CD14-positive monocyte (primary cell): ENCODE measurements around the gene HSPG2. TPM values are rescaled to one million over a fixed set of nuclear protein-coding genes. Genes with fewer than 3 reads are reported as not detected.
A peak's percentile ranks its signal among the peaks of the same experiment; 100 is the strongest.

Source experiments
- DNase-seq, 3 donors: peaks; one replicate each; pipeline ENCODE4 v3.0.0-alpha.2; 2011 to 2022
- H2AFZ ChIP-seq: 2 replicates; pipeline ENCODE4 v1.6.0; 2012; ENCODE audit warnings: mild to moderate bottlenecking, low read depth, low read length, inconsistent platforms; ENCODE audit not compliant: insufficient read depth, poor library complexity, severe bottlenecking
- H3K27ac ChIP-seq, 2 donors: 1 replicate in 1 of 2; 2 replicates in 1 of 2; pipeline ENCODE4 v1.5.1; 2012 to 2013; ENCODE audit warnings: low read length in 2 of 2, control low read depth in 1 of 2, inconsistent platforms in 1 of 2, low read depth in 1 of 2, mild to moderate bottlenecking in 1 of 2
- H3K27me3 ChIP-seq, 2 donors: one replicate each; pipeline versions ENCODE4 v1.6.0 to v1.6.1; 2011 to 2013; ENCODE audit warnings: low read length in 2 of 2; ENCODE audit not compliant: control insufficient read depth in 2 of 2, insufficient read depth in 2 of 2
- H3K36me3 ChIP-seq, 2 donors: replicated peaks in 1 of 2; 1 replicate in 1 of 2; 2 replicates in 1 of 2; pipeline versions ENCODE4 v1.5.1 to v1.6.1; 2012 to 2013; ENCODE audit warnings: low read length in 2 of 2, control low read depth in 1 of 2, inconsistent platforms in 1 of 2, mild to moderate bottlenecking in 1 of 2; ENCODE audit not compliant: insufficient read depth in 2 of 2, control insufficient read depth in 1 of 2
- H3K4me1 ChIP-seq, 2 donors: 1 replicate in 1 of 2; 2 replicates in 1 of 2; pipeline versions ENCODE4 v1.5.1 to v1.6.1; 2012 to 2013; ENCODE audit warnings: low read length in 2 of 2, control low read depth in 1 of 2, inconsistent platforms in 1 of 2, mild to moderate bottlenecking in 1 of 2, moderate library complexity in 1 of 2; ENCODE audit not compliant: insufficient read depth in 2 of 2, control insufficient read depth in 1 of 2
- H3K4me2 ChIP-seq: replicated peaks from 2 replicates; pipeline ENCODE3; 2012; ENCODE audit warnings: low read length, moderate library complexity, mild to moderate bottlenecking; ENCODE audit not compliant: poor library complexity, severe bottlenecking; ENCODE audit errors: extremely low read depth
- H3K4me3 ChIP-seq, 3 experiments: fragments of 200-600 bp in 1 of 3; sonication (generic) in 1 of 3; replicated peaks in 1 of 3; 1 replicate in 2 of 3; 2 replicates in 1 of 3; pipeline ENCODE4 v1.5.1; 2011 to 2013; ENCODE audit warnings: low read length in 3 of 3, mild to moderate bottlenecking in 3 of 3, control low read depth in 2 of 3, low read depth in 2 of 3, inconsistent platforms in 1 of 3, moderate library complexity in 1 of 3
- H3K79me2 ChIP-seq: 2 replicates; pipeline ENCODE4 v1.6.0; 2012; ENCODE audit warnings: mild to moderate bottlenecking, control low read depth, inconsistent platforms, low read length, moderate library complexity; ENCODE audit not compliant: insufficient read depth
- H3K9ac ChIP-seq: 2 replicates; pipeline ENCODE4 v1.6.0; 2017; ENCODE audit warnings: low read length, mild to moderate bottlenecking; ENCODE audit not compliant: insufficient read depth, poor library complexity, severe bottlenecking
- H3K9me3 ChIP-seq, 2 donors: replicated peaks in 1 of 2; 1 replicate in 1 of 2; 2 replicates in 1 of 2; pipeline versions ENCODE4 v1.5.1 to v1.6.1; 2012 to 2013; ENCODE audit warnings: low read length in 2 of 2, control low read depth in 1 of 2; ENCODE audit not compliant: control insufficient read depth in 1 of 2, insufficient read depth in 1 of 2
- H4K20me1 ChIP-seq: 2 replicates; pipeline ENCODE4 v1.6.0; 2012; ENCODE audit warnings: mild to moderate bottlenecking, low read length, control low read depth, moderate library complexity; ENCODE audit not compliant: insufficient read depth
- H3K27ac Mint-ChIP-seq, 7 donors: one replicate each; pipeline ENCODE4 v1.8.0; 2020; ENCODE audit warnings: mild to moderate bottlenecking in 7 of 7, mixed read lengths in 7 of 7, moderate library complexity in 6 of 7, inconsistent platforms in 2 of 7
- H3K27me3 Mint-ChIP-seq, 3 donors: one replicate each; pipeline ENCODE4 v1.8.0; 2021 to 2022; ENCODE audit warnings: low read depth in 3 of 3, mild to moderate bottlenecking in 3 of 3, mixed read lengths in 3 of 3, moderate library complexity in 3 of 3, inconsistent platforms in 1 of 3
- H3K36me3 Mint-ChIP-seq, 2 donors: one replicate each; pipeline ENCODE4 v1.8.0; 2020; ENCODE audit warnings: mixed read lengths in 2 of 2, inconsistent platforms in 1 of 2, mild to moderate bottlenecking in 1 of 2
- H3K4me1 Mint-ChIP-seq: one replicate; pipeline ENCODE4 v1.8.0; 2020; ENCODE audit warnings: mild to moderate bottlenecking, mixed read lengths
- H3K4me3 Mint-ChIP-seq, 2 donors: one replicate each; pipeline ENCODE4 v1.8.0; 2020; ENCODE audit warnings: mild to moderate bottlenecking in 2 of 2, mixed read lengths in 2 of 2, moderate library complexity in 1 of 2
- H3K9me3 Mint-ChIP-seq, 7 donors: one replicate each; pipeline ENCODE4 v1.8.0; 2020 to 2022; ENCODE audit warnings: mixed read lengths in 7 of 7, mild to moderate bottlenecking in 6 of 7, moderate library complexity in 6 of 7, inconsistent platforms in 2 of 7
- CTCF ChIP-seq: fragments of 200-600 bp; IDR thresholded peaks from one replicate; pipeline ENCODE4 v1.8.0; 2022; ENCODE audit warnings: antibody characterized with exemption, mild to moderate bottlenecking
- WGBS: methylation state at CpG from one replicate; pipeline ENCODE4 v1.1.5; 2013; ENCODE audit warnings: missing lambda C conversion rate; ENCODE audit not compliant: insufficient coverage; 5-methylcytosine and 5-hydroxymethylcytosine counted together
- intact Hi-C, 2 donors: fragments of 100-400 bp; cut with micrococcal nuclease; formaldehyde crosslinking; loops; one replicate each; pipeline versions ENCODE4 v1.15.0 to v1.15.1; 2023
- polyA plus RNA-seq, 3 donors: library from polyadenylated mRNA; depleted of rRNA in 1 of 3; unstranded in 2 of 3; stranded (reverse) in 1 of 3; fragments of 300-500 nt in 2 of 3; fragments of >200 nt in 1 of 3; fragmentation: Illumina TruSeq in 2 of 3; gene quantifications; 1 replicate in 2 of 3; 2 replicates in 1 of 3; pipeline ENCODE4 v1.2.3, GENCODE V29; 2012 to 2021

The HSPG2 gene
- polyA plus RNA-seq, 3 donors = 0.44 TPM; not detected in 2

GRCh38 chr1:21930629-21931170, 6.4 kb downstream of the HSPG2 start:
- Histone ChIP-seq H3K9ac (no peak overlapping the region), H3K4me2 (no peak overlapping the region), H3K4me3 (no peak overlapping the region), H3K36me3 (no peaks in the 10 kb centered on the region), H4K20me1 (no peaks in the 10 kb centered on the region), H3K27me3 (no peaks in the 10 kb centered on the region), H2AFZ (no peak overlapping the region), H3K9me3 (no peaks in the 10 kb centered on the region), H3K4me1 (no peaks in the 10 kb centered on the region), H3K79me2 (no peaks in the 10 kb centered on the region), H3K27ac (no peak overlapping the region)
- H3K27ac Mint-ChIP-seq = peak overlapping the region in 1 of 7 donors; percentile 77
- intact Hi-C loops = loop anchor here in 1 of 2 donors (10.0 kb wide), 1 partner anchor 116 kb away; the partner anchor contains the start of gene LDLRAD2
- no peak for DNase-seq
- H3K27me3 Mint-ChIP-seq = peaks cover 3 to 8% (median 6%) of the 10 kb centered on the region in 3 donors
- TF ChIP-seq CTCF = no peak
- peaks cover 0 to 1% (median 0%) of the 10 kb centered on the region in 7 donors for H3K9me3 Mint-ChIP-seq
- H3K4me3 Mint-ChIP-seq = no peak overlapping the region
- 100% methylated on average over 1 of the region's 6 CpGs for WGBS
- H3K4me1 Mint-ChIP-seq = peaks cover 9% of the 10 kb centered on the region
- H3K36me3 Mint-ChIP-seq = no peaks in the 10 kb centered on the region

GRCh38 chr1:21930080-21930571, 7.0 kb downstream of the HSPG2 start:
- Histone ChIP-seq H3K27me3 (no peaks in the 10 kb centered on the region), H3K27ac (no peak overlapping the region), H3K4me2 (no peak overlapping the region), H3K4me3 (no peak overlapping the region), H3K9me3 (no peaks in the 10 kb centered on the region), H3K36me3 (no peaks in the 10 kb centered on the region), H4K20me1 (no peaks in the 10 kb centered on the region), H3K4me1 (no peaks in the 10 kb centered on the region), H3K9ac (no peak overlapping the region), H2AFZ (no peak overlapping the region), H3K79me2 (no peaks in the 10 kb centered on the region)
- no peaks in the 10 kb centered on the region for H3K36me3 Mint-ChIP-seq
- no peak for TF ChIP-seq CTCF
- peaks cover 2 to 3% (median 2%) of the 10 kb centered on the region in 3 donors for H3K27me3 Mint-ChIP-seq
- no peaks in the 10 kb centered on the region for H3K9me3 Mint-ChIP-seq
- WGBS = 76% methylated on average over 3 of the region's 8 CpGs
- H3K4me1 Mint-ChIP-seq = peaks cover 14% of the 10 kb centered on the region
- intact Hi-C loops = loop anchor here in 1 of 2 donors (10.0 kb wide), 1 partner anchor 115 kb away; the partner anchor contains the start of gene LDLRAD2
- no peak overlapping the region for H3K27ac Mint-ChIP-seq
- DNase-seq = no peak
- H3K4me3 Mint-ChIP-seq = no peak overlapping the region
